HepG2 (cell line): ENCODE measurements around the gene AGPAT2. TPM values are rescaled to one million over a fixed set of nuclear protein-coding genes. Genes with fewer than 3 reads are reported as not detected.
A peak's percentile ranks its signal among the peaks of the same experiment; 100 is the strongest.

ENCODE experiments used
- ATF7-NPFF ChIP-seq: sonication (generic); formaldehyde crosslinking; IDR thresholded peaks from 2 replicates; pipeline ENCODE4 v1.8.1; 2023; ENCODE audit warnings: mild to moderate bottlenecking, low read depth, missing genetic modification reagents, moderate library complexity
- CREM ChIP-seq, 2 experiments: sonication (generic) in 1 of 2; formaldehyde crosslinking in 1 of 2; IDR thresholded peaks; 2 replicates each; pipeline versions ENCODE4 v1.4.0 to v1.6.1; 2016 to 2020; ENCODE audit warnings: antibody characterized with exemption in 1 of 2, mild to moderate bottlenecking in 1 of 2, missing genetic modification reagents in 1 of 2
- EP300 ChIP-seq, 3 experiments: sonication (generic) in 1 of 3; formaldehyde crosslinking in 1 of 3; IDR thresholded peaks; 2 replicates each; pipeline versions ENCODE4 v1.5.1 to v1.6.1; 2011 to 2020; ENCODE audit warnings: low read depth in 2 of 3, low read length in 2 of 3, borderline replicate concordance in 1 of 3, improper control_type of control experiment in 1 of 3, mild to moderate bottlenecking in 1 of 3, missing genetic modification reagents in 1 of 3, moderate library complexity in 1 of 3
- HNF4G ChIP-seq, 2 experiments: sonication (generic) in 1 of 2; formaldehyde crosslinking in 1 of 2; IDR thresholded peaks; 2 replicates each; pipeline versions ENCODE4 v1.4.0 to v1.6.1; 2011 to 2020; ENCODE audit warnings: borderline replicate concordance in 2 of 2, low read depth in 2 of 2, mild to moderate bottlenecking in 2 of 2, low read length in 1 of 2, missing genetic modification reagents in 1 of 2, moderate library complexity in 1 of 2
- IRF9 ChIP-seq: sonication (generic); formaldehyde crosslinking; IDR thresholded peaks from 2 replicates; pipeline ENCODE4 v1.8.0; 2022; ENCODE audit warnings: missing genetic modification reagents, mild to moderate bottlenecking, borderline replicate concordance
- MIER3 ChIP-seq: IDR thresholded peaks from 2 replicates; pipeline ENCODE4 v1.6.1; 2016; ENCODE audit warnings: missing compliant biosample characterization, borderline replicate concordance
- PAF1 ChIP-seq: IDR thresholded peaks from 2 replicates; pipeline ENCODE4 v1.6.1; 2016; ENCODE audit warnings: missing genetic modification reagents, missing compliant biosample characterization
- PPARG ChIP-seq: conservative IDR thresholded peaks from 2 replicates; pipeline ENCODE4 v1.6.1; 2016; ENCODE audit warnings: missing biosample characterization, missing genetic modification reagents
- RARA ChIP-seq: IDR thresholded peaks from 2 replicates; pipeline ENCODE4 v1.6.1; 2016; ENCODE audit warnings: missing genetic modification reagents, missing compliant biosample characterization
- RXRB ChIP-seq: IDR thresholded peaks from 2 replicates; pipeline ENCODE4 v1.6.1; 2016; ENCODE audit warnings: borderline replicate concordance, missing genetic modification reagents, missing compliant biosample characterization
- TAF1 ChIP-seq: sonication (generic); formaldehyde crosslinking; IDR thresholded peaks from 2 replicates; pipeline ENCODE4 v1.4.0; 2020; ENCODE audit warnings: missing genetic modification reagents
- ZBTB7A ChIP-seq: sonication (generic); formaldehyde crosslinking; IDR thresholded peaks from 2 replicates; pipeline ENCODE4 v1.8.0; 2022; ENCODE audit warnings: mild to moderate bottlenecking, missing genetic modification reagents
- ZHX2 ChIP-seq, 2 experiments: sonication (generic) in 1 of 2; formaldehyde crosslinking in 1 of 2; IDR thresholded peaks; 2 replicates each; pipeline versions ENCODE4 v1.6.1 to v1.9.0; 2014 to 2022; ENCODE audit warnings: antibody characterized with exemption in 1 of 2, borderline replicate concordance in 1 of 2, inconsistent platforms in 1 of 2, low read depth in 1 of 2, missing genetic modification reagents in 1 of 2
- ZNF256 ChIP-seq: sonication (generic); formaldehyde crosslinking; conservative IDR thresholded peaks from 2 replicates; pipeline ENCODE4 v1.4.0; 2020; ENCODE audit warnings: missing genetic modification reagents
- ZNF574 ChIP-seq: sonication (generic); formaldehyde crosslinking; IDR thresholded peaks from 2 replicates; pipeline ENCODE4 v1.4.0; 2020; ENCODE audit warnings: missing genetic modification reagents
- polyA plus RNA-seq, 8 experiments: library from polyadenylated mRNA; depleted of rRNA in 3 of 8; stranded (reverse) in 7 of 8; unstranded in 1 of 8; fragments of >200 nt; fragmentation: Illumina TruSeq in 4 of 8; extraction: Trizol in 4 of 8; gene quantifications; 2 replicates each; pipeline versions ENCODE4 v1.2.1 to v1.2.3, GENCODE V29; 2011 to 2016; ENCODE audit warnings: low read depth in 4 of 8, missing spikeins in 1 of 8, mixed read lengths in 1 of 8; ENCODE audit not compliant: insufficient read depth in 1 of 8
- total RNA-seq, 5 experiments: library from RNA; depleted of rRNA; stranded (reverse); fragments of >200 nt; fragmentation: Illumina TruSeq; extraction: Trizol; gene quantifications; 2 replicates each; pipeline ENCODE4 v1.2.3, GENCODE V29; 2016; ENCODE audit warnings: low read depth in 1 of 5

AGPAT2 gene
- total and polyA plus RNA-seq, 2 of the 13 experiments (the other 11 are each of a cell fraction or from before 2014, with no cell fraction given) = 3.9 to 25.8 TPM

GRCh38 chr9:136626740-136627642 is 60.3 kb downstream of the AGPAT2 start (continued):
- TF ChIP-seq IRF9 (no peak), EP300 (IDR thresholded peaks at IDR 0.05; ENCODE audit: low read depth in 2 of 2, low read length in 2 of 2) (peak in 1 of 2 experiments; percentile 81; a peak in 2 of 4 replicates), EP300 (CRISPR knock-in tag; IDR thresholded peaks at IDR 0.05; ENCODE audit: borderline replicate concordance) (peak; percentile 73; the same call in 1 of the 2 replicates), HNF4G (IDR thresholded peaks at IDR 0.05; ENCODE audit: borderline replicate concordance, low read depth, low read length) (peak; percentile 46; the same call in 1 of the 2 replicates), HNF4G (CRISPR knock-in tag; IDR thresholded peaks at IDR 0.05; ENCODE audit: borderline replicate concordance, low read depth) (peak; percentile 76; the same call in 1 of the 2 replicates), ZHX2 (IDR thresholded peaks at IDR 0.05; ENCODE audit: low read depth) (no peak), ZHX2 (CRISPR knock-in tag; IDR thresholded peaks at IDR 0.05; ENCODE audit: borderline replicate concordance) (no peak), RXRB (CRISPR knock-in tag) (peak; percentile 93), PAF1 (no peak), TAF1 (CRISPR knock-in tag) (0 out of 2 replicates have a peak, but pooled peaks have one; percentile 23), ZBTB7A (CRISPR knock-in tag) (peak; percentile 87), ZNF256 (CRISPR knock-in tag) (0 out of 2 replicates have a peak, but pooled peaks have one; percentile 24), ZNF574 (peak; percentile 73), RARA (CRISPR knock-in tag) (peak; percentile 98), PPARG (CRISPR knock-in tag) (peak; percentile 84), ATF7-NPFF (CRISPR knock-in tag) (0 out of 2 replicates have a peak, but pooled peaks have one; percentile 62), MIER3 (CRISPR knock-in tag) (peak; percentile 87; the same call in 1 of the 2 replicates), CREM (IDR thresholded peaks at IDR 0.05) (peak; percentile 68; the same call in 1 of the 2 replicates), CREM (CRISPR knock-in tag; IDR thresholded peaks at IDR 0.05) (no peak)
